ENCODE results near the gene ZNF512B. TPM values are rescaled to one million over a fixed set of nuclear protein-coding genes. Genes with fewer than 3 reads are reported as not detected.
A peak's percentile ranks its signal among the peaks of the same experiment; 100 is the strongest.
"Not testable (repeated sequence)": the region's sequence is repeated elsewhere in the genome, so short reads cannot be mapped to it uniquely, and the experiment has no call there.

Gene ZNF512B, protein sequence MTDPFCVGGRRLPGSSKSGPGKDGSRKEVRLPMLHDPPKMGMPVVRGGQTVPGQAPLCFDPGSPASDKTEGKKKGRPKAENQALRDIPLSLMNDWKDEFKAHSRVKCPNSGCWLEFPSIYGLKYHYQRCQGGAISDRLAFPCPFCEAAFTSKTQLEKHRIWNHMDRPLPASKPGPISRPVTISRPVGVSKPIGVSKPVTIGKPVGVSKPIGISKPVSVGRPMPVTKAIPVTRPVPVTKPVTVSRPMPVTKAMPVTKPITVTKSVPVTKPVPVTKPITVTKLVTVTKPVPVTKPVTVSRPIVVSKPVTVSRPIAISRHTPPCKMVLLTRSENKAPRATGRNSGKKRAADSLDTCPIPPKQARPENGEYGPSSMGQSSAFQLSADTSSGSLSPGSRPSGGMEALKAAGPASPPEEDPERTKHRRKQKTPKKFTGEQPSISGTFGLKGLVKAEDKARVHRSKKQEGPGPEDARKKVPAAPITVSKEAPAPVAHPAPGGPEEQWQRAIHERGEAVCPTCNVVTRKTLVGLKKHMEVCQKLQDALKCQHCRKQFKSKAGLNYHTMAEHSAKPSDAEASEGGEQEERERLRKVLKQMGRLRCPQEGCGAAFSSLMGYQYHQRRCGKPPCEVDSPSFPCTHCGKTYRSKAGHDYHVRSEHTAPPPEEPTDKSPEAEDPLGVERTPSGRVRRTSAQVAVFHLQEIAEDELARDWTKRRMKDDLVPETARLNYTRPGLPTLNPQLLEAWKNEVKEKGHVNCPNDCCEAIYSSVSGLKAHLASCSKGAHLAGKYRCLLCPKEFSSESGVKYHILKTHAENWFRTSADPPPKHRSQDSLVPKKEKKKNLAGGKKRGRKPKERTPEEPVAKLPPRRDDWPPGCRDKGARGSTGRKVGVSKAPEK
- total RNA-seq, result 11.3 TPM
- long read RNA-seq, full-length matches to known transcripts, result 1 of 28 reads
- long read RNA-seq, partial matches to known transcripts, result 3 of 28 reads
- long read RNA-seq, other reads (novel, unspliced or antisense), result 24 of 28 reads

DNA sequence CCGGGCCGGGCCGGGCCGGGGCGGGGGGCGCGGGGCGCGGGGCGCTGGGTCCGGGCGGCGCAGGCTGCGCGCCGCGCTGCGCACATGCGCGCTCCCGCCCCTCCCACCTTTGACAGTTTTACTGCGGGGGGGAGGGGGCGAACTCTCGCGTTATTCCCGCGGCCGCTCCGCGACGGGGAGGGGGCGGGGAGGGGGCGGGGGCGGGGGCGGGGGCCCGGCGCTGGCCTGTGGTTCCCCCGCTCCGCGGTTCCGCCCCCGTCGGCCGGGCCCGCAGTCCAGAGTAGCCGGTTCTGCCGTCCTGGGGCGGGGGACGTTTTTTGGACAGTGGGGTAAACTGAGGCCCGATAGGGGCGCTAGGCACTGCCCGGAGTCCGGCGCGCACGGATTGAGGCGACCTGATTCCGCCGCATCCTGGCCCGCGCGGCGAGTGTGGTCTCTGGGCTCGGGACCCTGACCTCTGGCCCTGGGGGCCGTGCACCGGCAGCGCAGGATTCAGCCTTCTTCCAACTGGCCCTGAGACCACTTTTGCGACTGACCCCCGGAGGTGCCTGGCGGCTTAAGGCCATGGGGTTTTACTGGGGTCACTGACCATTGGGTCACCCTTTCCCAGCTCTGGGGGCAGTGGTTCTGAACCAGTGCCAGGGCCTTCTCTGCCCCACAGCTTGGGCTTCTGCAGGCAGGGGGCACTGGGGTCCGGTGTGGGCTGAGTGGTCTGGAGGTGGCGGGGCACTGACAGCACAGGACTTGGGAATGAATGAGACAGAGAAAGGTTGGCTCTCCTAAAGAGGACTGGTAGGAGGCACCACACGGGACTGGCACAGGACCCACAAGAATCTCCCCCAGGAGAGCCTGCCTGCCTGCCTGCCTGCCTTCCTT, at the start of gene ZNF512B:
Gene ZNF512B (minus strand): TSS at position 93 of the 876 bp plus-strand sequence. CDS start 1,980 bp downstream, outside the sequence.
- DNase-seq (peak; percentile 81), ATAC-seq (ENCODE audit: poor library complexity) (peak; percentile 55)
- intact Hi-C loops (cut with DNase I), result loop anchor here (5.0 kb wide), 2 partner anchors 63 to 78 kb away; no protein-coding TSS in a partner anchor

DNA sequence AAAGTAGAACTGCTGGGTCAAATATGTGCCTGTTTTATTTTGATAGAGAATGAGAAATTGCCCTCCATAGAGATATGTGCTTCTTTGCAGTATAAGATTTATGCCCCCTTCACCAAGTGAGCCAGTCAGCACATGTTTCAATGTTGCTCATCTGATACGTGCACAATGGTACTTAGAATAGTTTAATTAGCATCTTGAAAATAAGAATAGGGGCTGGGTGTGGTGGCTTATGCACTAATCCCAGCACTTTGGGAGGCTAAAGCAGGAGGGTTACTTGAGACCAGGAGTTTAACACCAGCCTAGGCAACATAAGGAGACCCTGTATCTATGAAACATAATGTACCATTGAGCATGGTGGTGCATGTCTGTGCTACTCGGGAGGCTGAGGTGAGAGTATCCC, 45.9 kb upstream of the ZNF512B start:
- no peak for ATAC-seq (ENCODE audit: poor library complexity)
- intact Hi-C loops (cut with DNase I), result no loop called here

DNA sequence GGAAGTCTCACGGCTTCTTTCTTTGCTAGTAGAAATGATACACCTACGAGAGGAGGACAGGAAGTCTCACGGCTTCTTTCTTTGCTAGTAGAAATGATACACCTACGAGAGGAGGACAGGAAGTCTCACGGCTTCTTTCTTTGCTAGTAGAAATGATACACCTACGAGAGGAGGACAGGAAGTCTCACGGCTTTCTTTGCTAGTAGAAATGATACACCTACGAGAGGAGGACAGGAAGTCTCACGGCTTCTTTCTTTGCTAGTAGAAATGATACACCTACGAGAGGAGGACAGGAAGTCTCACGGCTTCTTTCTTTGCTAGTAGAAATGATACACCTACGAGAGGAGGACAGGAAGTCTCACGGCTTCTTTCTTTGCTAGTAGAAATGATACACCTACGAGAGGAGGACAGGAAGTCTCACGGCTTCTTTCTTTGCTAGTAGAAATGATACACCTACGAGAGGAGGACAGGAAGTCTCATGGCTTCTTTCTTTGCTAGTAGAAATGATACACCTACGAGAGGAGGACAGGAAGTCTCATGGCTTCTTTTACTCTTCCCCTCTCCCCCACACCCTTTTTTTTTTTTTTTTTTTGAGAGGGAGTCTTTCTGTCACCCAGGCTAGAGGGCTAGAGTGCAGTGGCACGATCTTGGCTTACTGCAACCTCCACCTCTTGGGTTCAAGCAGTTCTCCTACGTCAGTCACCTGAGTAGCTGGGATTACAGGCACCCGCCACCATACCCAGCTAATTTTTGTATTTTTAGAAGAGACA, 42.8 kb upstream of the ZNF512B start:
- ATAC-seq (ENCODE audit: poor library complexity); DNase-seq; intact Hi-C loops (cut with DNase I): not testable (repeated sequence)

More for the DNA sequence above, 45.9 kb upstream of the ZNF512B start:
- no peak for DNase-seq

DNA sequence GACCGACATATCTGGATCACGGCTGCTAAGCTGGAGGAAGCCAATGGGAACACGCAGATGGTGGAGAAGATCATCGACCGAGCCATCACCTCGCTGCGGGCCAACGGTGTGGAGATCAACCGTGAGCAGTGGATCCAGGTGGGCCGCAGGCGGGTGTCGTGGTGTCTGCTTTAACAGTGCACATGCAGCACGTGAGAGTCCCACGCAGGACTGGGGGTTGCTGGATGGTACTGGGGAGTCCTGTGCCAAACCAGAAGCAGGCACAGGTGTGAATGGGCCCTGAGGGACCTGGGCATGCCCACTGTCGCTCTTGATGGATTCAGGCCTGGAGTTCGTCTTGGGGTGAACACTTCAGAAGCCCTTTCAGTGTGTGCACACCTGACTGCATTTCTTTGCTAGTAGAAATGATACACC, 41.6 kb upstream of the ZNF512B start:
- no peak for DNase-seq
- no peak for ATAC-seq (ENCODE audit: poor library complexity)
- intact Hi-C loops (cut with DNase I), result no loop called here

DNA sequence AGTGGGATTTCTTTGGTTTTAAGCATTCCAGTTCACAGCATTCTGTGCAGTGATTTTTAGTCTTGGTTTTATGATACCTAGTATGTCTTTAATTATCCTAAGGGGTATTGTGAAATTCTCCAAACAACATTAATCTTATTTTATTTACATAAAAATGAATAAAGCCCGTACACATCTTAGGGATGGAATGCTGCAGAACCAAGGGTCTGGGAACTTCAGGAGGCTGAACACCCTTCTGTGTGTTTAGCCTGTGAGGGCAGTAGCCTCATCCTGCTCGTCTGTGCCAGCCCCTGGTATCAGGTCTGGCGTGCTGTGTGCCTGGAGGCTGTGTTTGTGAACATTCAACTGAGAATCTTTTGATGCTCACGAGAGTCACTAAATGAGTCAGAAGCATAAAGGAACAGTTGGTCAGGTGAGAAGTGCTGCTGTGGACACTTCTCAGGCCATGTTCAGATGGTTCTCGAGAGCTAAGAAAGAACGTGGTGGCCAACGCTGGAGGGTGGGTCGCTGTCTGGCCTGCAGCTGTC, 41.0 kb upstream of the ZNF512B start:
- intact Hi-C loops (cut with DNase I), result no loop called here
- ATAC-seq (ENCODE audit: poor library complexity) (no peak), DNase-seq (no peak)

DNA sequence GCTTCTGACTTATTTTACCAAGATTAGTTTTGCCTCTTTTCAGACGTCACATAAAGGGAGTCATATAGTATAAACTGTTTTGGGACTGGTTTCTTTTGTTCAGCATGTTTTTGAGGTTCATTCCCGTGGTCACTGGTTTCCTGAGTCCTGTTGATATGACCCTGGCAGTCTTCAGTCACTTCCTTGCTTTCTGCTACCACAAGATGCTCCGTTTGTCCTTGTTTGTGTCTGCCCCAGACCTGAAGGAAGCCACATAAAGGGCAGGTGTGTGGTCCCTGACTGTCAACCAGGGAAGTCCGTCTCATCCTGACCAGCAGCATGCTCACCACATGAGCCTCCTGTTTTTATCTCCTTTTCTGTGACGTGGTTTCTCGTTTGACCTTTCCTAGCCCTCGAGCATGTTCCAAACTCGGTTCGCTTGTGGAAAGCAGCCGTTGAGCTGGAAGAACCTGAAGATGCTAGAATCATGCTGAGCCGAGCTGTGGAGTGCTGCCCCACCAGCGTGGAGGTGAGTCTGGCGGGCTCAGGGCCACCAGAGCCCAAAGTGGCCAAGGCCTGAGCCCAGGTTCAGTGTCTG, 40.2 kb upstream of the ZNF512B start:
- ATAC-seq (ENCODE audit: poor library complexity) (no peak), DNase-seq (no peak)
- intact Hi-C loops (cut with DNase I), result no loop called here

DNA sequence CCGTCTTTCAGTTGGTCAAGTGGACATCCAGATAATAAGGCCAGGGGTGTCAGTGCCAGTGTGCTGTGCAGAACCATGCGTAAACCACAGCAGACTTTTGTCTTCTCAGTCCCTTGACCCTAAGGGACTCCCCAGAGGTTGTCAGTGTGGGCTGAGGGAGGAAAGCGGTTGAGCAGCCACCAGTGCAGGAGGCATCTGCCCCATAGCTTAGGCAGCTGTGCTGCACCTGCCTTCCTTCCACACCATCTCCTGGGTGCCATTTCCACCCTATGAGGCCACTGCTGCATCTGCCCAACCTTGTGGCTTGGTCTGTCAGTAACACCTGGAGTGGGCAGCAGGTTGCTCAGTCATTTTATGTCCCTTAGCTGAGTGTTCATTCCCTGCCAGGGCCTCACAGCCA, 37.2 kb upstream of the ZNF512B start:
- DNase-seq (no peak), ATAC-seq (ENCODE audit: poor library complexity) (no peak)
- intact Hi-C loops (cut with DNase I), result no loop called here

DNA sequence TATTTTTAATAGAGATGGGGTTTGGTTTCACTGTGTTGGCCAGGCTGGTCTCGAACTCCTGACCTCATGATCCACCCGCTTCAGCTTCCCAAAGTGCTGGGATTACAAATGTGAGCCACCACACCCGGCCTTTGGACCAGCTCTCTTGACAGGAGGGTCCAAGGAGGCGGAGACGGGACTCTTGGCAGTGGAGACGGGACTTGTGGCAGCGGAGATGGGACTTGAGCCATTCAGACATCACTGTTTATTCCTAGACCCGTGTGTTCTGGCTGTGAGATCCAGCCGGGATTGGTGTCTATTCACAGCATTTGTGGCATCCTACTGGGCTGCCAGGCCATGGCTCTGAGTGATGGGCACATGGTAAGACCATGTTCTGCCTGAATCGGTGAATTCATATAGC, 36.8 kb upstream of the ZNF512B start:
- DNase-seq (no peak), ATAC-seq (ENCODE audit: poor library complexity) (no peak)
- intact Hi-C loops (cut with DNase I), result no loop called here

DNA sequence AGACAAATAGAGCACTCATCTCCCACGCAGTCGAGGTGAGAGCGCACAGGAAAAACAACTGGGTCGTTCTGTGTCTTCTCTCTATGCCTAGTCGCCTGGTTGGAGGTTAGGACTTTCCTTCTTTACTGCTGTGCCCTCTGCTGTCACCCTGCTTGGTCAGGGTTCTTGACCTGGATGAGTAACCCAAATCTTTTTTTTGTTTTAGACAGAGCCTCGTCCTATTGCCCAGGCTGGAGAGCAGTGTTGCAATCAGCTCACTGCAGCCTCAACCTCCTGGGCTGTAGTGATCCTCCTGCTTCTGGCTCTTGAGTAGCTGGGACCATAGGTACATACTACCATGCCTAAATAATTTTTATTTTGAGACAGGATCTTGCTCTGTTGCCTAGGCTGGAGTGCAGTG, 35.7 kb upstream of the ZNF512B start:
- DNase-seq (no peak), ATAC-seq (ENCODE audit: poor library complexity) (no peak)
- intact Hi-C loops (cut with DNase I), result no loop called here

DNA sequence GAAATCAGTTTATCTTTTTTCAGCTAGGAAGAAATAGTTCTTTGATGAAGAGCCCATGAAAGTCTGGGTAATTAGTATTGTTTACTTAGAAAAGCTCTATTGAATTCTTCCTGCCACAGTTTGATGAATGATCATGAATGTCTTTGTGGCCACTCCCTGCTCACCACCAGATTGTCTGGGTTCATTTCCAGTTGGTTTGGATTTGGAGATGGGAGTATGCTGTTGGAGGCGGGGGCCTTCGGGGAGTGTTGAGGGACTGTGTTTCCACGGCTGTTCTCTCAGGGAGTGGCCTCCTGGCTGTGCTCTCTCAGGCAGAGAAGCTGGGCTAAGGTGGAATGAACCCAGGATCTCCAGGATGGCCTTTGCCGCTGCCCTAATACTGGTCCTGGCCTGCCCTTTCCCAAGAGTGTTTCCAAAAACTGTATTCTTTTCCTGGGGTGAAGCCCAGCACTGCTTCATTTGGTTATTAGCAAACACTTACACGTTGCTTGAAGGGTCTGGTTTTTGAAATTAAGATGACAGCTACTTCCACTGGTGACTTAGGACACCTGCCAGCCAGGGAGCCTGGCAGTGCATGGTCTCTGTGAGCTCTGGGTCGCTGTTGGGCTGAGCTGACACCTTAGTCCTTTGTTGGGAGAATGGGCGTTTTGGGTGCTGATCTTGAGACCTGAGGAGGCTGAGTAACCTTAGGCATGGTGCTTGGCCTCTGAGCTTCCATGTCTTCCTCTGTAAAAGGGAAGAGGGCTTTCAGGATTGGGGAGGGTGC, 34.4 kb upstream of the ZNF512B start:
- ATAC-seq (ENCODE audit: poor library complexity) (no peak), DNase-seq (no peak)
- intact Hi-C loops (cut with DNase I), result no loop called here

DNA sequence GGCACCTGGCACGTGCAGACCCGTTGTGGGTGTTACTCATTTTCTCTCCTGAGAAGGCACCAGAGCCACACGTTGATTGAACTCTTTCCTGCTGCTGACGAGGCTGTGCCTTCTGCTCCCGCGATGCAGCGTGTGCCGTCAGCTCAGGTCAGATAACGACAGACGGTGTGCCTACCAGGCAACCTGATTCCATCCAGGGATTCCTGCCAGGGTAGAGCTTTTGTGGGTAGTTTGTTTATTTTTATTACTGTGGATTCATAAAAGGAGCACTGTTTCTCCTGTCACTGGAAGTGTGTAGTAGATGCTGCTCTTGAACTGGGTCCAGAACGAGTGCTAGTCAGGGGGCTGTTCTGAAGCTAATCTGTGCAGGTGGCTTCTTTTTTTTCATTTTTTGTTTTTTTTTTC, 31.9 kb upstream of the ZNF512B start:
- no peak for ATAC-seq (ENCODE audit: poor library complexity)
- intact Hi-C loops (cut with DNase I), result no loop called here
- no peak for DNase-seq

DNA sequence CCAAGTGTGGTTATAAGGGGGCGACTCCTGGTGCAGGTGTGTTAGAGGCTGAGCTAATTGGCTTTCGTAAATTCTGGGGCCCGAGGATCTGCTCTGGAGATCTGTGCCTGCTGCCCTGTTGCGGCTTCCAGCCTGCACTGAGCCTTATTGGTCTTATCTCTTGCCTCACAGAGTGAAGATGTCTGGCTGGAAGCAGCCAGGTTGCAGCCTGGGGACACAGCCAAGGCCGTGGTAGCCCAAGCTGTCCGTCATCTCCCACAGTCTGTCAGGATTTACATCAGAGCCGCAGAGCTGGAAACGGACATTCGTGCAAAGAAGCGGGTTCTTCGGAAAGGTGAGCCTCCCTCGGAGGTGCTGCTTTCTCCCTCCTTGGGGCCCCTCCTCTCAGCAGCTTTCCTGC, 31.2 kb upstream of the ZNF512B start:
- DNase-seq (no peak), ATAC-seq (ENCODE audit: poor library complexity) (no peak)
- intact Hi-C loops (cut with DNase I), result no loop called here

DNA sequence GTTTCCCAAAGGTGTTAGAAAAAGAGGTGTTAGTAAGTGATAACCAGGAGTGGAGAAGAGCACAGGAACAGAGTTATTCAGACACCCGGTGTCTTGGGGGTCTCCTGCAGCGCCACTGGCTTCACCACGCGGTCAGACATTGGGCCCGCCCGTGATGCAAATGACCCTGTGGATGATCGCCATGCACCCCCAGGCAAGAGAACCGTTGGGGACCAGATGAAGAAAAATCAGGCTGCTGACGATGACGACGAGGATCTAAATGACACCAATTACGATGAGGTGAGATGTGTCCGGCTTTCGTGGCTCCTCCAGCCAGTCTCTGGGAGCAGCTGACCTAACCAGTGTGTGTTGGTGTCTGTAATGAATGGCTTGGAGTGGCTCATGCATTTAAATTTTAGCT, 13.2 kb upstream of the ZNF512B start:
- ATAC-seq (ENCODE audit: poor library complexity), result no peak
- no peak for DNase-seq
- intact Hi-C loops (cut with DNase I), result loop anchor here (5.0 kb wide), 1 partner anchor 79 kb away; the partner anchor contains the start of gene TCEA2

DNA sequence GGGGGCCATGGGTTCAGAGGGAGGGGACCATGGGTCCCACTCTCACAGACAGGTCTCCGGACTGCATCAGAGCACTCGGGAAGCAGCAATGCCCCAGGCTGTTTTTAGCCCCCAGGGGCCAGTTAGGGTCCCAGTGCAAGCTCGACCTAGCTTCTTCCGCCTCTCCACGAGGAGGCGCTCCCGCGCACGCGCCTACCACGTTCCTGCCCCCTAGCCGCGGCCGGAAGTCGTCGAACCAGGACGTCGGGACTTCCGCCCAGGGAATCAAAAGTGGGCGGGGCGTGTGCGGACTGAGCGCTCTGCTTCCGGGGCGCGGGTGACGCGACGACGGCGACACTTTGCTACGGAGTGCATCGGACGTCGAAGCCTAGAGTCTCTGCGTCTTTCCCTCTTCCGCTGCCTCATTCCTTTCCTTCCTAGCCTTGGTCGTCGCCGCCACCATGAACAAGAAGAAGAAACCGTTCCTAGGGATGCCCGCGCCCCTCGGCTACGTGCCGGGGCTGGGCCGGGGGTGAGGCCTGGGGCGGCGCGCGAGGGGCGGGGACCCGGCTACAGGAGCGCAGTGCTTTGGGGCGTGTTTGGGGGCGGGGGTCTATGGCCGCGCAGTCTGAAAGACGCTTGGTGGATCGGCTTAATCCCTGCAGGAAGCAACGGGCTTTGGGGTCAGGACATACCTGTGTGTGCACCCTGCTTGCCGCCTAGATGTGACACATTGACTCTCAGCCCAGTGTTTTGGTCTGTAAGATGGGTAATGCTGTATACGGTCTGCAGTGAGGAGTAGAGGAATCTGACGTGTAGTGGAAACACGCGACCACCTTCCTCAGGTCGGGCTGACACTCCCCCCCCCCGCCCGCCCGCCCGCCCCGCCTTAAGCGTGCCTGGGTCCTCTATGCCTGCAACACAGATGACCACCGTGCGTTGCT, 11.3 kb upstream of the ZNF512B start, which contains the start of gene PRPF6:
Gene PRPF6 (plus strand): TSS at position 327 of the 923 bp plus-strand sequence. CDS start 114 bp downstream, at position 441.
- intact Hi-C loops (cut with DNase I), result loop anchor here (5.0 kb wide), 1 partner anchor 81 kb away; the partner anchor contains the start of gene TCEA2
- peak; percentile 94 for ATAC-seq (ENCODE audit: poor library complexity)
- peak; percentile 97 for DNase-seq

DNA sequence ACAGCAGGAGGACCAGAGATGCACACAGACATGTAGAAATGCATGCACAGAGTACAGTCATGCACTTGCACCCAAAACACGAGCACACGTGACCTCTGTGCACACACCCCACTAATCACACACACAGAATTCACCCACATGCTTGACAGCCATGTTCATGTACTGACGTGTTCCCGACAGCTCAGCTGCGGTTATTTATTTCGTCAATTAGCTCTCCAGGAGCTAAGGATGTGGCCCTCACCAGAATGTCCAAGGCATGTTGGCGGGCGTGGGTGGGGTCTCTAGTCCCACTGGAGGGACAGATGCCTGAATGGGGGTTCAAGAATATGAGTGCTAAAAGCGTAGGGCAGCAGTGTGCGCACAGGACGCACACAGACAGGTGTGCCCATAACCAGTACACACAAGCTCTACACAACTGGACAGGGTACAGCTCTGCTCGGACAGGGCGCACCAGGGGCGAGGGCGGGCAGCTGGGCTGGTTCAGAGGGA, 10.6 kb upstream of the ZNF512B start:
- intact Hi-C loops (cut with DNase I), result loop anchor here (5.0 kb wide), 1 partner anchor 82 kb away; the partner anchor contains the start of gene TCEA2
- no peak for DNase-seq
- ATAC-seq (ENCODE audit: poor library complexity), result peak; percentile 36
